PFSK-1 (cell line): ENCODE data around the gene PYGO2.

Experiments
- FOXP2 ChIP-seq: optimal IDR thresholded peaks from 2 replicates; pipeline ENCODE3; 2011; ENCODE audit warnings: borderline replicate concordance, control low read depth, inconsistent platforms; ENCODE audit not compliant: insufficient read depth; ENCODE audit errors: extremely low read length, extremely low read depth
- REST ChIP-seq, 2 experiments: IDR thresholded peaks; 2 replicates each; pipeline versions ENCODE4 v1.6.1 to v1.8.0; 2011 to 2012; ENCODE audit warnings: low read depth in 2 of 2, low read length in 2 of 2, control low read depth in 1 of 2, inconsistent platforms in 1 of 2, mild to moderate bottlenecking in 1 of 2, moderate library complexity in 1 of 2; ENCODE audit not compliant: insufficient read depth in 1 of 2
- SIN3A ChIP-seq: IDR thresholded peaks from 2 replicates; pipeline ENCODE4 v1.6.1; 2012; ENCODE audit warnings: mild to moderate bottlenecking, low read length, moderate library complexity, borderline replicate concordance; ENCODE audit not compliant: insufficient read depth

DNA sequence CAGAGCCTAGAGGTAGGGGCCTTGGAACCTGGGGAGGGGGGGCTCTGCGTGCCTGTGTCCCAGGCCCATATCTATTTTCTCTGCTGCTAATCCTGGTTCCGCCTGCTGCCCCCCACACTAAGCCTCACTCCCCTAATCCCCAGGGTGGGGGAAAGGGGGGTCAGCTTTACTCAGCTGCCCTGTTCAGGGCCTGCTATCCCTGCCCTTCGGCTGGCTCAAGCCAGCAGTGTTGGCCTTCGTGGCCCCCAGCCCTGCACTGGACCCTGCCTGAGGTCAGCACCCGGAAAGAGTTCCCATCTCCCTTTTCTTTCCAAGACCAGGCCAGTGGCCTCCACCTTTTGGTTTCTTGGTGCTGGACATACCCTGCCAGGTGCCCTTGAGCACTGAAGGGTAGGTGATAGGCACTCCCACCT, 49.4 kb upstream of the PYGO2 start:
- TF ChIP-seq REST (IDR thresholded peaks at IDR 0.05; ENCODE audit: insufficient read depth in 1 of 2, low read depth in 2 of 2, low read length in 2 of 2) (no peak), FOXP2 (no peak), SIN3A (no peak)
